Uterus (tissue), 2 donors: ENCODE measurements around the gene COG8.

Experiments used
- POLR2A ChIP-seq, 2 donors: fragments of 450-650 bp; IDR thresholded peaks; one replicate each; pipeline ENCODE4 v1.6.1; 2016; ENCODE audit warnings: antibody characterized with exemption in 2 of 2, mild to moderate bottlenecking in 1 of 2, moderate library complexity in 1 of 2
- TF ChIP-seq, protein P1 (sequence below), 4 experiments: fragments of 200-600 bp in 2 of 4; fragments of 450-650 bp in 2 of 4; sonication (generic) in 2 of 4; IDR thresholded peaks; one replicate each; pipeline ENCODE4 v1.5.1; 2016 to 2019; ENCODE audit warnings: antibody characterized with exemption in 4 of 4, mild to moderate bottlenecking in 2 of 4, moderate library complexity in 1 of 4

DNA sequence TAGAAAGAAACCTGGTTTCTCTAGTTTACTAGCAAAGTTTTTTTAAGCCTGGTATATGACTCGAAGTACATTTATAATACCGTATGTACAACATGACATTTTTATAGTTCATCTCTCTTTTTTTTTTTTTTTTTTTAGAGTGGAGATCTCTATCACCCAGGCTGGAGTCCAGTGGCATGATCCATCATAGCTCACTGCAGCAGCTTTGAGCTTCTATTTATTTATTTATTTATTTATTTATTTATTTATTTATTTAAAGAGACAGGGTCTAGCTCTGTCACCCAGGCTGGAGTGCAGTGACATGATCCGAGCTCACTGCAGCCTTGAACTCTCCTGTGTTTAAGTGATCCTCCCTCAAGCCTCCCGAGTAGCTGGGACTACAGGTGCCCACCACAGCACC, 54.1 kb downstream of the COG8 start:
- TF ChIP-seq, protein P1, sequence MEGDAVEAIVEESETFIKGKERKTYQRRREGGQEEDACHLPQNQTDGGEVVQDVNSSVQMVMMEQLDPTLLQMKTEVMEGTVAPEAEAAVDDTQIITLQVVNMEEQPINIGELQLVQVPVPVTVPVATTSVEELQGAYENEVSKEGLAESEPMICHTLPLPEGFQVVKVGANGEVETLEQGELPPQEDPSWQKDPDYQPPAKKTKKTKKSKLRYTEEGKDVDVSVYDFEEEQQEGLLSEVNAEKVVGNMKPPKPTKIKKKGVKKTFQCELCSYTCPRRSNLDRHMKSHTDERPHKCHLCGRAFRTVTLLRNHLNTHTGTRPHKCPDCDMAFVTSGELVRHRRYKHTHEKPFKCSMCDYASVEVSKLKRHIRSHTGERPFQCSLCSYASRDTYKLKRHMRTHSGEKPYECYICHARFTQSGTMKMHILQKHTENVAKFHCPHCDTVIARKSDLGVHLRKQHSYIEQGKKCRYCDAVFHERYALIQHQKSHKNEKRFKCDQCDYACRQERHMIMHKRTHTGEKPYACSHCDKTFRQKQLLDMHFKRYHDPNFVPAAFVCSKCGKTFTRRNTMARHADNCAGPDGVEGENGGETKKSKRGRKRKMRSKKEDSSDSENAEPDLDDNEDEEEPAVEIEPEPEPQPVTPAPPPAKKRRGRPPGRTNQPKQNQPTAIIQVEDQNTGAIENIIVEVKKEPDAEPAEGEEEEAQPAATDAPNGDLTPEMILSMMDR (IDR thresholded peaks at IDR 0.05) = no peak
- TF ChIP-seq POLR2A (IDR thresholded peaks at IDR 0.05) = no peak
